ENCODE measurements around the gene SESTD1.
"Not testable (repeated sequence)": the region's sequence is repeated elsewhere in the genome, so short reads cannot be mapped to it uniquely, and the experiment has no call there.

Gene SESTD1

DNA sequence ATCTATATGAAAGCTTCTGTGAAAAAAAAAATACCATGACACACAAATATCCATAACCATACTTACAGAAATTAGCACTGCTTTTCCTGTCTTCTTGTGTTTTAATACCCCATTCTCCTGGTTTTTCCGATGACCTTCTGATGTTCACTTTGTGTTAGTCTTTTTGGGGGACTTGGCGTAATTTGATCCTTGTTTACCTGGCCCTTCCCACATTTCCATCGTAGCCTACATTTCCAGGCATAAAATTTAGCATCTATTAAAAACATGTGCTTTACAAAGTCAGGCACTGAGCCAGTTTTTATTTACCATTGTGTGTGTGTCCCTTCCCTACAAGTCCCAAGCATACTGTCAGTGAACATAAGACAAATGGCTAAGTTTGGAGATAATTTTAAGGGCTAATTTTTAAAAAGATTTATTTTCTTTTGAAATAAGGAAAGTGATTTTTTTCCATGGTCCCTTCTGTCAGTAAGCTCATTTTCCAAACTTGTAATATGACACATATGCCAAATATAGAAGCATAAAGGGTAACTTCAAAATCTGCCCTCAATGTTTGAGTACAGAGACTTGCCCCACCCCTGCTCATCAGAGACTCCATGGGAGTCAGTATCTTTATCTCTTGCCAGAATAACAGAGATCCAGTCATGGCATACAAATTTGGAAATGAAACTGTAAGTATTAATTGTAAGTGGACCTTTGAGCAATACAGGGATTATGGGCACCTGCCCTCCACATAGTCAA lies 27.3 kb downstream of the SESTD1 start:
- no peak for DNase-seq

DNA sequence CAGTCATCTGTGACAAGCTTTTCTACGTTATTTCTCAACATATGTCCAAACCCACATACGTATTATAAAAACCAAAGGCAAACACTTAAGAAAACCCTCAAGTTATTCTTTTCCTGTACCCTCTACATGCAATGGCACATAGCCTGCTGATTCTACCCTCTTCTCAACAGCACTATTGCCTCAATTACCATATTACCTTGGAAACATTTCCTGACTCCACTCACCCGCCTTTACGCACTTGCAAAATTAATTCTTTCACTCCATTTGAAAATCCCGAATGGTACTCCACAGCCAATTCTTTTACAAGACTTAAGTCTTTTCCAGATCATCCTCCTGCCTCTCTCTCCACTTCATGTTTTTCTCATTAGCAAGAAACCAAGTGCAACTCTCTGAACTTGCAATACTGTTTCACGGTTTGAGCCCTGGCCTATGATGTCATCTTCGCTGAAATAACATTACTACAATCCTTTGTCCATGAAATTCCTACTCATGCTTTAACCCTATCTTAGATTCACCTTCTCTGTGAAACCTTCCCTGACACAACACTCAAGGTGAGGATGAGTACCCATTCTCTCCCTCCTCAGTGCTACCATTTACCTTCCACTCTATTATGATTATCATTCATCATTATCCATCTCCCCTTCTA lies 29.0 kb downstream of the SESTD1 start:
- no peak for DNase-seq

DNA sequence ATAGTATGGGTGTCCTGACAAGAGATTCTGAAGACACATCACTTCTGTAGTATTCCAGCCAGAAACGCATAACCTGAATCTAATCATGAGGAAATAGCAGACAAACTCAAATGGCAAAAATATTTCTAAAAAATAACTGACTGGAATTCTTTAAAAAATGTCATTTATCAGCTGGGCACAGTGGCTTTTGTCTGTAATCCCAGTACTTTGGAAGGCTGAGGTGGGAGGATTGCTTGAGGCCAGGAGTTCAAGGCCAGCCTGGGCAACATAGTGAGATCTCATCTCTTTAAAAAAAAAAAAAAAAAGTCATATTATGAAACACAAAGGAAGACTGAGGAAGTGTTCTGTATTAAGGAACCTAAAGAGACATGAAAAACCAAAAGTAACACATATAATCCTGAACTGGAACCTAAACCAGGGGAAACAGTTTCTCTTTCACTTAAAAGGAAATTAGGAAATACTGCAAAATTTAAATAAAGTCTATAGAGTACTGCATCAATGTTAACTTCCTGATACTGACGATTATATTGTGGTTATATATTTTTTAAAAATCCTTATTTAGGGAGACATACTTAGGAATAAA lies 29.9 kb downstream of the SESTD1 start:
- no peak for DNase-seq

DNA sequence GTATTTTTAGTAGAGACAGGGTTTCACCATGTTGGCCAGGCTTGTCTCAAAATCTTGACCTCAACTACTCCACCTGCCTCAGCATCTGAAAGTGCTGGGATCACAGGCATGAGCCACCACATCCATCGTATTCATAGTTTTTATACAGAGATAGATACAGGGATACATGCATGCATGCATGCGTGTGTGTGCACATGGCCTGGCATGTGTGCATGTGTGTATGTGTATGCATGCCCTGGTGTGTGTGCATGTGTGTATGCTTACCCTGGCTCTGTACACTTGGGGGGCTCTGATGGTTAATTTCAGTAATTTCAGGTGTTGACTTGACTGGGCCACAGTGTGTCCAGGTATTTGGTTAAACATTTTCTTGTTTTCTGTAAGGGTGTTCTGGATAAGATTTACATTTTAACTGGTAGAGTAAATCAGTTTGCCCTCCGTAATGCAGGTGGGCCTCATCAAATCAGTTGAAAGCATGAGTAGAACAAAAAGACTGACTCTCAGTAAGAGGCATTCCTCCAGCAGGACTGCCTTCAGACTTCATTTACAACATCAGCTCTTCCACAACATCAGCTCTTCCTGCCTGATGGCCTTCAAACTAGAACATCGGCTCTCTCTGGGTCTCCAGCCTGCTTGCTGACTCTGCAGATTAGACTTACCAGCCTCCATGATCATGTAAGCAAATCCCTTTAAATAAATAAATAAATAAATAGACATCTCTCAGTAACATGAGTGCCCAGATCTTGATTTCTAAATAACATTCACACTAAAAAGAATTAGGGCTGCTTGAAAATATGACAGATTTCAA lies 30.8 kb downstream of the SESTD1 start:
- no peak for DNase-seq

- no peak for DNase-seq
Measured at GRCh38 chr2:179233083-179233490, 31.5 kb downstream of the SESTD1 start.

GRCh38 chr2:179226961-179227259 lies 37.7 kb downstream of the SESTD1 start:
- DNase-seq = no peak

DNA sequence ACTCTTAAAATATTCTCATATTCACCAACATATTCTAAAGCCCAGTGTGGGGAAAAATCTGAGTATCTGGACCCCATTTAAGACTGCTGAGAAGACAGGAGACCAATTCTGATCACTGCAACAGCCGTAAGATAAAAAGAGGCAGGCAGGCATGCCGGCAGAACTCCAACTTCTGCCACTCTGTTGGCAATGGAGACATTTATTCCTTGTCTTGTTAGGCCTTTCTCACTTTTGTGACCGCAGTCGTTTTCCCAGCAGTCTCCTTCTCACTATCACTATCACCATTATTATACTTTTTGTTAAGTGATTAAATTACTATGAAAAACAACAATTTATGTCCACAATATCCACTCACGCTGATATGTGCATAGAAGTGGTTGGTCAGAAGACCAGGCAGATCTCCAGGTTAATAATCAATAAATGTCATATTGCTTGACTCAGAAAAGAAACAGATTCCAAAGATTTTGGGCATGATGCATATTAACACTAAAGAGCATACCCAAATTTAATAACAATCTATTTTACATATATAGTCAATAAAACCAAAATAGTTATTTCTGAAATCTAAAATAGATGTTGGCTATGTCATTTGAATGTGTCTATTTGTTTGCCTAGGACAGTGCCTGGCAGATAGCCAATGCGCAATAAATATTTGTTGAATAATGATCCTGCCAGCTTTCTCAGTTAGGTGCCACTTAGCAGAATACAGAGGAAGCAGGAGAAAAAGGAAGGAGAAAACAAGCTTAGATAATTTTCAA lies 38.2 kb downstream of the SESTD1 start:
- no peak for DNase-seq

DNA sequence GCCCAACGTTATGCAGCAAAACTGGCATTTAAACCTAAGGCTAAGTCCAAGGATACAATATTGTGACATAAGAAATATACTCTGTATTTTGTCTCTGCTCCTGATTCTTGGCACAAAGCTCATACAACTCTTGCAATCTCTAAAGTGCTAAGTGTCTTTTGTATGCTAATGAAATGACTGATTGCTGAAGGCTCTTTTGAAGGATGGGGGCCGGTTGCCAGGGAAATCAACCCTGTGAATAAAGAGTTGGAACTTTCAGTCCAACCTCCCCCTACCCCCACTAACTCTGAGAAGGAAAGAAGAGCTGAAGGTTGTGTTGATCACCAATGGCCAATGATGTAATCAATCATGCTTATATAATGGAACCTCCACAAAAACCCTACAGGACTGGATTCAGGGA lies 40.3 kb downstream of the SESTD1 start:
- DNase-seq = no peak

GRCh38 chr2:179222076-179222475 lies 42.6 kb downstream of the SESTD1 start:
- no peak for DNase-seq

- DNase-seq = peak; percentile 50
Measured at GRCh38 chr2:179218848-179219594, 45.6 kb downstream of the SESTD1 start.

DNA sequence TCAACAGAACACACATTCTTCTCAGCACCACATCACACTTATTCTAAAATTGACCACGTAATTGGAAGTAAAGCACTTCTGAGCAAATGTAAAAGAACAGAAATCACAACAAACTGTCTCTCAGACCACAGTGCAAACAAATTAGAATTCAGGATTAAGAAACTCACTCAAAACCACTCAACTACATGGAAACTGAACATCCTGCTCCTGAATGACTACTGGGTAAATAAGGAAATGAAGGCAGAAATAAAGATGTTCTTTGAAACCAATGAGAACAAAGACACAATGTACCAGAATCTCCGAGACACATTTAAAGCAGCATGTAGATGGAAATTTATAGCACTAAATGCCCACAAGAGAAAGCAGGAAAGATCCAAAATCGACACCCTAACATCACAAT lies 50.0 kb downstream of the SESTD1 start:
- not testable (repeated sequence) for DNase-seq

- no peak for DNase-seq
Measured at GRCh38 chr2:179211355-179211754, 53.3 kb downstream of the SESTD1 start.

- not testable (repeated sequence) for DNase-seq
Measured at GRCh38 chr2:179208277-179208676, 56.4 kb downstream of the SESTD1 start.

DNA sequence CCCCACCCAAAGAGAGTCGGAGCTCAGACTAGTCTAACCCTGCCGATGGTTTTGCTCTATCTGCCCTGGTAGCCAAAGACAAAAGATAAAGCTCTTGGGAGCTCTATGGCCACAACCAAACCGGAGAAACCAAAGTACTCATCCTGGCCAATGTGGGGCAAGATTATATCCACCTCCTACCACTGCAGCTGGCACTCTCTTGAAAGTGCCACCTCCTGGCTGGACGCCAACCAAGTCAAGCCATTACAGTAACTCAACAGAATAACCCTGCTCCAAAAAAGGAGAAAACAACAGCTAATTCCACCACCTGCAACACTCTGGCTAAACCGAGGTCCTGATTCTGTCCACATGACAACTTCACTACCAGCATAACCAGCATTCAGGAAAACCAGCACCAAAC lies 57.6 kb downstream of the SESTD1 start:
- DNase-seq = no peak

- no peak for DNase-seq
Measured at GRCh38 chr2:179201869-179202268, 62.8 kb downstream of the SESTD1 start.

- not testable (repeated sequence) for DNase-seq
Measured at GRCh38 chr2:179195926-179196590, 68.6 kb downstream of the SESTD1 start.

DNA sequence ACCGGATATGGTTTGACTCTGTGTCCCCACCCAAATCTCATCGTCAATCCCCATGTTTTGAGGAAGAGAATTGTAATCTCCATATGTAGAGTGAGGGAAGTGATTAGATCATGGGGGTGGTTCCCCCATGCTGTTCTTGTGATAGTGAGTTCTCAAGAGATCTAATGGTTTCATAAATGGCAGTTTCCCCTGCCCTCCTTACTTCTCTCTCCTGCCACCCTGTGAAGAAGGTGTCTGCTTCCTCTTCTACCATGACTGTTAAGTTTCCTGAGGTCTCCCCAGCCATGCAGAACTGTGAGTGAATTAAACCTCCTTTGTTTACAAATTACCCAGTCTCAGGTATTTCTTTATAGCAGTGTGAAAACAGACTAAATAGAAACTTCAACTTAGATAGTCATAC lies 69.5 kb downstream of the SESTD1 start:
- DNase-seq = no peak

GRCh38 chr2:179193759-179194394 lies 70.8 kb downstream of the SESTD1 start:
- DNase-seq = no peak

GRCh38 chr2:179191110-179191509 lies 73.5 kb downstream of the SESTD1 start:
- DNase-seq = no peak

DNA sequence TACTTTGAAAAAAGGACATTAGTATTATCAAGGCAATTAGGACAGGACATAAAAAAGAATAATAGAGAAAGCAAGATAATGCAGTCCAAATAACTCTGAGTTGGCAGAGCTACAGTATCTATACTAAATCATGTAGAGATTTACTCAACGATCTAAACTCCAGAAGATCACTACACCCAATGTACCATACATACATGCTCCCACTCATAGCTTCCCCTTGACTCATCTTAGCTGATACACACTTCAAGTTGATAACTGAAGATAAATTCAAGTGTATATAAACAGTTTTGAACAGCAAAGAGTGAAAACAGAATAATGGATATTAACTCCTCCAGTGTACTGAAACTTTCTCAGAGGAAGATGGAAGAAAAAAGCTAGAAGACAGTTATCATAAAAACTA lies 78.5 kb downstream of the SESTD1 start:
- DNase-seq = no peak

DNA sequence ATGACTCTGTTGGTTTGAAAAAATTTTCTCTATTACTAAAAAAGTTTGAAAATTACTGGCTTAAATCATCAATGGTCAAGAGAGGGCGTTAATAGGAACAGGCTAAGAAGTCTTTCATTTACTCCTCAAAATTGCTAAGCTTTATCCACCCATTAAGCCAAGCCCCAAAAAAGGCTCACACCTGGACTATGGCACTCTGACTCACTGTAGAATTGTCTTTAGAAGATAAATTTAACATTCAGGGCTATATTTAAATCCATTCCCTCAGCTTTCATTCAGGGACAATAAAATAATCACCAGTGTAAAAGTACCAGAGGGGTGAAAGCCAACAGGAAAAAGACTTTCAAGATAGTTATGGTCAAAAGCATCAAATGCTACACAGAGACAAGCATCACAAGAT lies 80.0 kb downstream of the SESTD1 start:
- DNase-seq = no peak

Data from activated CD8-positive, alpha-beta memory T cell treated with anti-CD3 and anti-CD28 coated beads, Interleukin-2, amount 50 U/mL, for 4 hours (primary cell).